Gastrocnemius medialis (tissue), 4 donors: Measurements from ENCODE around the gene HES7.

ENCODE experiments used
- POLR2A ChIP-seq, 2 donors: fragments of 450-650 bp; IDR thresholded peaks; one replicate each; pipeline ENCODE4 v1.6.1; 2017; ENCODE audit warnings: antibody characterized with exemption in 2 of 2, mild to moderate bottlenecking in 2 of 2, moderate library complexity in 2 of 2
- TF ChIP-seq, protein P1 (sequence below), 5 experiments: fragments of 450-650 bp in 3 of 5; fragments of 200-600 bp in 2 of 5; sonication (generic) in 2 of 5; IDR thresholded peaks in 4 of 5; conservative IDR thresholded peaks in 1 of 5; 1 replicate in 4 of 5; 2 replicates in 1 of 5; pipeline ENCODE4 v1.5.1; 2016 to 2019; ENCODE audit warnings: antibody characterized with exemption in 5 of 5, mild to moderate bottlenecking in 3 of 5, moderate library complexity in 3 of 5

GRCh38 chr17:8126491-8127066, 2.7 kb upstream of the HES7 start:
- TF ChIP-seq, protein P1, sequence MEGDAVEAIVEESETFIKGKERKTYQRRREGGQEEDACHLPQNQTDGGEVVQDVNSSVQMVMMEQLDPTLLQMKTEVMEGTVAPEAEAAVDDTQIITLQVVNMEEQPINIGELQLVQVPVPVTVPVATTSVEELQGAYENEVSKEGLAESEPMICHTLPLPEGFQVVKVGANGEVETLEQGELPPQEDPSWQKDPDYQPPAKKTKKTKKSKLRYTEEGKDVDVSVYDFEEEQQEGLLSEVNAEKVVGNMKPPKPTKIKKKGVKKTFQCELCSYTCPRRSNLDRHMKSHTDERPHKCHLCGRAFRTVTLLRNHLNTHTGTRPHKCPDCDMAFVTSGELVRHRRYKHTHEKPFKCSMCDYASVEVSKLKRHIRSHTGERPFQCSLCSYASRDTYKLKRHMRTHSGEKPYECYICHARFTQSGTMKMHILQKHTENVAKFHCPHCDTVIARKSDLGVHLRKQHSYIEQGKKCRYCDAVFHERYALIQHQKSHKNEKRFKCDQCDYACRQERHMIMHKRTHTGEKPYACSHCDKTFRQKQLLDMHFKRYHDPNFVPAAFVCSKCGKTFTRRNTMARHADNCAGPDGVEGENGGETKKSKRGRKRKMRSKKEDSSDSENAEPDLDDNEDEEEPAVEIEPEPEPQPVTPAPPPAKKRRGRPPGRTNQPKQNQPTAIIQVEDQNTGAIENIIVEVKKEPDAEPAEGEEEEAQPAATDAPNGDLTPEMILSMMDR (IDR thresholded peaks at IDR 0.05 in 4 of 5, conservative IDR thresholded peaks at IDR 0.05 in 1 of 5), result no peak
- TF ChIP-seq POLR2A (IDR thresholded peaks at IDR 0.05), result no peak
